ENCODE measurements around the gene OPA1.

Gene OPA1

GRCh38 chr3:193693774-193694173 lies 100.8 kb downstream of the OPA1 start:
- H3K27ac ChIP-seq: no peak overlapping the region
- no peak for DNase-seq (ENCODE audit: low read depth, low spot score)

GRCh38 chr3:193701953-193702635 lies 109.1 kb downstream of the OPA1 start:
- H3K27ac ChIP-seq: no peak overlapping the region
- DNase-seq (ENCODE audit: low read depth, low spot score): no peak

- H3K27ac ChIP-seq: no peak overlapping the region
- DNase-seq (ENCODE audit: low read depth, low spot score): no peak
Observed at GRCh38 chr3:193702967-193703366, 110.0 kb downstream of the OPA1 start.

GRCh38 chr3:193704431-193704830 lies 111.4 kb downstream of the OPA1 start:
- no peak for DNase-seq (ENCODE audit: low read depth, low spot score)
- no peak overlapping the region for H3K27ac ChIP-seq

- H3K27ac ChIP-seq: no peak overlapping the region
- no peak for DNase-seq (ENCODE audit: low read depth, low spot score)
Observed at GRCh38 chr3:193708270-193708669, 115.3 kb downstream of the OPA1 start.

- no peak for DNase-seq (ENCODE audit: low read depth, low spot score)
- no peak overlapping the region for H3K27ac ChIP-seq
Observed at GRCh38 chr3:193710286-193711165, 117.5 kb downstream of the OPA1 start.

- H3K27ac ChIP-seq: no peak overlapping the region
- no peak for DNase-seq (ENCODE audit: low read depth, low spot score)
Observed at GRCh38 chr3:193711166-193711485, 118.1 kb downstream of the OPA1 start.

GRCh38 chr3:193711523-193711963 lies 118.5 kb downstream of the OPA1 start:
- DNase-seq (ENCODE audit: low read depth, low spot score): no peak
- no peak overlapping the region for H3K27ac ChIP-seq

GRCh38 chr3:193711964-193712598 lies 119.1 kb downstream of the OPA1 start:
- no peak for DNase-seq (ENCODE audit: low read depth, low spot score)
- no peak overlapping the region for H3K27ac ChIP-seq

- DNase-seq (ENCODE audit: low read depth, low spot score): no peak
- H3K27ac ChIP-seq: no peak overlapping the region
Observed at GRCh38 chr3:193712938-193713337, 119.9 kb downstream of the OPA1 start.

GRCh38 chr3:193714523-193715137 lies 121.6 kb downstream of the OPA1 start:
- DNase-seq (ENCODE audit: low read depth, low spot score): no peak
- no peak overlapping the region for H3K27ac ChIP-seq

GRCh38 chr3:193716150-193716549 lies 123.1 kb downstream of the OPA1 start:
- no peak for DNase-seq (ENCODE audit: low read depth, low spot score)

GRCh38 chr3:193719735-193720134 lies 126.7 kb downstream of the OPA1 start:
- no peak overlapping the region for H3K27ac ChIP-seq
- no peak for DNase-seq (ENCODE audit: low read depth, low spot score)

More at GRCh38 chr3:193716150-193716549, 123.1 kb downstream of the OPA1 start:
- H3K27ac ChIP-seq: no peak overlapping the region

GRCh38 chr3:193720169-193720568 lies 127.2 kb downstream of the OPA1 start:
- no peak overlapping the region for H3K27ac ChIP-seq

GRCh38 chr3:193722566-193722965 lies 129.6 kb downstream of the OPA1 start:
- no peak overlapping the region for H3K27ac ChIP-seq
- DNase-seq (ENCODE audit: low read depth, low spot score): no peak

More at GRCh38 chr3:193720169-193720568, 127.2 kb downstream of the OPA1 start:
- DNase-seq (ENCODE audit: low read depth, low spot score): no peak

- DNase-seq (ENCODE audit: low read depth, low spot score): no peak
- H3K27ac ChIP-seq: no peak overlapping the region
Observed at GRCh38 chr3:193727089-193727488, 134.1 kb downstream of the OPA1 start.

- no peak for DNase-seq (ENCODE audit: low read depth, low spot score)
- H3K27ac ChIP-seq: no peak overlapping the region
Observed at GRCh38 chr3:193728429-193729087, 135.6 kb downstream of the OPA1 start.

- no peak for DNase-seq (ENCODE audit: low read depth, low spot score)
- H3K27ac ChIP-seq: no peak overlapping the region
Observed at GRCh38 chr3:193729088-193729465, 136.1 kb downstream of the OPA1 start.

GRCh38 chr3:193729601-193730000 lies 136.6 kb downstream of the OPA1 start:
- no peak for DNase-seq (ENCODE audit: low read depth, low spot score)
- no peak overlapping the region for H3K27ac ChIP-seq

- H3K27ac ChIP-seq: no peak overlapping the region
- DNase-seq (ENCODE audit: low read depth, low spot score): no peak
Observed at GRCh38 chr3:193730511-193730910, 137.5 kb downstream of the OPA1 start.

Data from epithelial cell of prostate (primary cell).